GM21723 (cell line): Measurements from ENCODE around the gene MICAL2.

ENCODE experiments used
- ATAC-seq: cut with Tn5 transposase; IDR thresholded peaks from one replicate; pipeline ENCODE4 v1.9.1; 2021; ENCODE audit warnings: mild to moderate bottlenecking, moderate library complexity; ENCODE audit not compliant: unreplicated experiment

The MICAL2 gene

GRCh38 chr11:12261551-12261950, 151.2 kb downstream of the MICAL2 start:
- no peak for ATAC-seq

DNA sequence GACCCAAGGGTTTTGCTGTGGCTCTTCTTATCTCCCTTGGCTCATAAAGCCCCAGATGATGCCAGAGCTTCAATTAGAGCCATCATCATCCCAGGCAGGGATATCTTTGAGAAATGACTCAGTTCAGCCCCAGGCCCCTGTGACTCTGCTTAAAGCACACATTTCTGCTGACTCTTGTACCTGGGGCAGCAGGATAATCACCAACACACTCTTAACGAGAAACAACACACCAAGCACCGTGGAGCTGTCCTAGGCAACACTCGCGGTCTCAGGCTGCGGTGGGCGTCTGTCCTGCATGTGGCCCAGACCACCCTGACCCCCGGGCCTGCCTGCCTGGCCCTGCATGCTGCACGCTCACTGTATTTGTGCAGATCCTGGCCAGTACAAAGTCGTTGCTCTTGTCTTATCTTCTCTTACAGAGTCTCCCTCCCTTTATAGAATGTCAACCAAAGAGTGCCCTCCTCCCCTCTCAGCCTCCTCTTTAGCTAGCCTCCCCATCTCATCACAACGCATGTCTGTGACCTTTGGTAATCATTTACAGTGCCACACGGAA, 152.8 kb downstream of the MICAL2 start:
- no peak for ATAC-seq

DNA sequence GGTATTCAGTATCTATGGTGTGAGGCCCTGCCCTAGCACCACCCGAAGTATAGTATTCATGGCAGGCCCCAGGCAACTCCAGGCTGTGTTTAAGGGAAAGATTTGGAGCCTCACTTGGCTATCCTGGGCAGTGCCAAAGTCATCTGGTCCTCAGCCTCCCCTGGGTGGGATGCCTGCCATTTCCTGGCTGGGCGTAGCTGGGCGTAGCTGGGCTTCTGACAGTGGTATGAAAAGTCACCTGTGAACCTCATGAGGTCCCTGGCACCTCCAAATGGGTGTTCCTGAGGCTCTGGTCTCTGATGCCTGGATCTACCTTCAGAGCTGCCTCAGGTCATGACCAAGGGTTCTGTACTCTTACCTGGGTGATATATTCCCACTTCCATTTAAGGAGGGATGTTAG, 154.0 kb downstream of the MICAL2 start:
- ATAC-seq = no peak

DNA sequence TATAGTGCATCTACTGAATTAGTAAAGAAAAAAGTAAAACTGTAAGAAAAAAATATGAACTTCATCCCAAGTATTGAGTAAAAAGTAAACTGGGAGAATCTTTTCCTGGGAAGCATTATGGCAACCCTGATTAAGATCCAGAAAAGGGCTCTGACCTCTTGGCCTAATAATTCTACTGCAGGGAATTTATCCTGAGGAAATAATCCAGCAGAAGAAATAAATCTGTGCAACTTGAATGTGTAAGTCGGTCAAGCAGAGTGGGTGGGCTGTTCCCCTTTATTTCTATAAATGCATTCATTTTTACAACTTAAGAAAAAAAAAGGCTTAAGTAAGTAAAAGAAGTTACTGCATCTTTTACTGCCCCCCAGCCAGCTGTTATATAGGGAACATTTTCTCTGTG, 155.7 kb downstream of the MICAL2 start:
- no peak for ATAC-seq

- no peak for ATAC-seq
Measured at GRCh38 chr11:12266943-12267342, 156.6 kb downstream of the MICAL2 start.

GRCh38 chr11:12267921-12268320, 157.5 kb downstream of the MICAL2 start:
- ATAC-seq = no peak

GRCh38 chr11:12269104-12269441, 158.7 kb downstream of the MICAL2 start:
- no peak for ATAC-seq

GRCh38 chr11:12269446-12270214, 159.2 kb downstream of the MICAL2 start:
- no peak for ATAC-seq

DNA sequence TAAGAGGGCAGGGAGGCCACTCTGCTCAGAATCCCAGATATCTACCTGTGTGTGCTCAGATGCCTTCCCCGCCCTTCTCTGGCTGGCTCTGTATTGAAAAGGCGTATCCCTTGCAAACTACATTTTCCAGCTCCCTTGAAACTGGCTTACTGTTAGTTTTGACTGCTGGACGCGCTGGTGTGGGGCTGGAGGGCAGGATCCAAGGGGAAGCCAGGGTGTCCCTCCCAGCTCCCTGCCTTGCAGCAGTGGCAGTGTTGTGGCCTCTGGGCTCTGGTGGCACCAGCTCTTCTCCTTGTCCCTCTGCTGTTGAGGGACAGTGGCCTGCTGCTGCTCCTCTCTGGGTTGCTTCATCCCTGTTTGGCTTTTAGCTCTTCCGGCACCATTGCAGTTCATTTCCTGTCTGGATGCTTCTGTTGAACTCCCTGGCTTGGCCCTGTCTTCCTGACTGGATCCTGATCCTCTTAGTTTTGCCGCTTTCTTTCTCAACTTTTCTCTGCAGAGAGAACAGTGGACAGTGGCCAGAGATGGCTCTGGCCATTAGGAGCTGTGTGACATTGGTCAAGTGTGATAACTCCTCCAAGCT, 159.9 kb downstream of the MICAL2 start:
- no peak for ATAC-seq

DNA sequence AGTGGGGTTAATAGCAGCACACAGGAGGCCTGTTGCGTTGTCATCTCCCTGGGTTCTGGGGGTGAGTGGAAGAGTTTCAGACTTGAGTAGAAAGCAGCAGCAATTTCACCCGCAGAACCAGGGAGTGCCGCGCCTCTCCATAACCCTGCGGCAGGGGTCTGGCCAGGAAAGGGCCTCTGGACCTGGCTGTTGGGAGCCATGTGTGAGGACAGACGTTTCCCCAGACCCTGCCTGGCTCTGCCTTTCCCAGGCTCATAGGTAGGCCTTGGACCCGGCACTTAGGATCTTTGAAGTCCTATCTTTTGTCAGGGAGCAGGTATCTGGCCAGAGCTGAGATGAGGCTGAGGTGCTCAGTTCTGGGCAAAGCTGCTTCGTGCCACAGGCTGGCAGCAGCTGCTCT, 160.4 kb downstream of the MICAL2 start:
- ATAC-seq = no peak

- no peak for ATAC-seq
Measured at GRCh38 chr11:12271241-12271640, 160.9 kb downstream of the MICAL2 start.

DNA sequence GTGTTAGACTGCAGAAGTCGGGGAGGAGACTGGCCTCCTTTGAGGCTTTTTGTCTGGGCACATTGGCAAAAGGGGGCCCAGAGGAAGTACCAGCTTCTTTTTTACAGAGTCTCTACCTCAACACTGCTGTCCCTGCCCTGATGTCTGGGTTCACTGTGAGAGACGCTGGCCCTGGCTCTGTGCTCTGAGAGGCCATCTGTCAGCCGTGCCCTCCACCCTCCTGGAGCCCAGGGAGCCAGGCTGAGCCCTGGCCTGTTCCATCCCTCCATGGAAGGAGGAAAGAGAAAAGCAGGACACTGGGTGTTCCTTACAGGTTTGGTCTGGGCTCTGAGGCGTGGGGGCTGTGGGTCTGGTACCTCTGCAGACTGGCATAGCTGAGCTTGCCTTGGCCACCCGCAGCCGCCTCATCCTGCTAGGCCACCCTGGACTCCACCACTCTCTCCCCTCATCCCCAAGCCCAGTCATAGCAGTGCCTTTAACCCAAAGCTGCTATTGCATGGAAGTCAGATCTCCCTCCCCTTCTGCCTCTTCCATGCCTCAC, 161.5 kb downstream of the MICAL2 start:
- ATAC-seq = no peak

GRCh38 chr11:12272821-12273617, 162.6 kb downstream of the MICAL2 start:
- no peak for ATAC-seq

DNA sequence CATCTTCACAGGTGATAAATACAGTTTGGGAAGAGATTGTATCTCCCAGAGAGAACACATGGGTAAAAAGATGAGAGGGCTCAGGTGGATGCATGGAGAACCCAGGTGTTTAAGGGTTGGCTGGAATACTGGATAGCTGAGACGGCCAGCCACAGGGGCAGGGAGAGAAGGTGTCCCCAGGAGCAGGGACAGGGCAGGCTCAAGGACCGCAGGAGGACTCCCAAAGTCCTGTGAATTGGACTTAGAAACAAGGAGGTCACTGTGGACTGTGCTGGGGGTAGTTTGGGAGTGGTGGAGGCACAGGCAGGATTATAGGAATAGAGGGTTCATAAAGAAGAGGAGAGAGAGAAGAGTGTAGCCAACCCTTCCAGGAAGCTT, 163.2 kb downstream of the MICAL2 start:
- ATAC-seq = no peak

DNA sequence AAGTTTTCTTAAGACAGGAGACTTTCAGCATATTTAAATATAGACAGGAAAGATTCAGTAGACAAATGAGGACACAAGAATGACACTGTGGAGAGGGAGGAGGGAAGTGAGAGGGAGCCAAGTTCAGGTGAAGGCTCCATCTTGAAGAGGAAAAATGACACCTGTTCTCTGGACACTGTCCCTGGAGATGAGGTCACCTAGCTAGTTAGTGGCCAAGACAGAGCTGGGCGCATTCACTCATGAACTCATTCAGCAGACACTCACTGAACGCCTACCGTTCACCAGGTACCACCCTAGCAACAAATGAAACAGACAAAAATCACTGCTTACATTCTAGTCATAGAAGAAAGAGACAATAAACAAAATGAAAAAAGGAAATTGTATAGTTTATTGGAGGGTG, 163.7 kb downstream of the MICAL2 start:
- ATAC-seq = no peak

- ATAC-seq = no peak
Measured at GRCh38 chr11:12274558-12275197, 164.3 kb downstream of the MICAL2 start.

DNA sequence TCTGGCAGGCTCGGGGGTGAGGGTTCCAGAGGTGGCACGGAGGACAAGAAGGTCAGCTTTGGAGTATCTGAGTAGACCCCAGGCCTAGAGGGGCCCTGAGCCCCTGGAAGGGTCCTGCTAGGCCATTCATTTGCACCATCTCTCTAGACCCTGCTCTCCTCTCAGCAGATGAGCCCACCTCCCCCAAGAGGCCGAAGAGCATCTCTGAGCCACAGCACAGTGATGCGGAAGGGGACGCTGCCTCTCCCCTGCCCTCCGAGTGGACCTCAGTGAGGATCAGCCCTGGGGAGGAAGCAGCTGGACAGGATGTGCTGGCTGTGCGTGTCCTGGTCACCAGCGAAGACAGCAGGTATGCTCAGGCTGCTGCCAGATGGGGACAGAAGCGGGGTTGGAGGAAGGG, 165.4 kb downstream of the MICAL2 start:
- ATAC-seq = no peak

DNA sequence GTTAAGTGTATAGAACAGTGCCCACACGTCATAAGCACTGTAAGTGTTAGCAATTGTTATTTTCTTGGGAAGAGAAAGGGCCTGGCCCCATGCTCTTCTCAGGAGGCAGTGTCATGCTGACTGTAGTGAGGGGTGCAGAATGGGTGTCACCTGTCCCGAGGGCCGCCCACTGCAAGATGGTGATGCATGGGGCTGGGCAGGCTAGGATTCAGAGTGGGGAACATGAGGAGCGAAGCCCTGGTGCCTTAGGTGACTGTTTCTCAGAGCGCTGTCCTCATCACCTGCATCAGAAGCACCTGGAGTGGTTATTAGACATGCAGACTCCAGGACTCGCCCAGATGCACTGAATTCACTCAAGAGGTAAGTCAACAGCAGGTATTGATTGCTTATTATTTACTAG, 166.0 kb downstream of the MICAL2 start:
- no peak for ATAC-seq

- ATAC-seq = no peak
Measured at GRCh38 chr11:12276831-12277475, 166.6 kb downstream of the MICAL2 start.
